Ishikawa (cell line): ENCODE results near the gene MT3.

Source experiments
- CEBPB ChIP-seq: IDR thresholded peaks from 2 replicates; pipeline ENCODE4 v1.6.1; 2012
- CREB1 ChIP-seq: IDR thresholded peaks from 2 replicates; pipeline ENCODE4 v1.6.1; 2012; ENCODE audit warnings: low read depth
- EGR1 ChIP-seq: IDR thresholded peaks from 2 replicates; pipeline ENCODE4 v1.6.1; 2012
- EP300 ChIP-seq: IDR thresholded peaks from 2 replicates; pipeline ENCODE4 v1.6.1; 2012; ENCODE audit warnings: borderline replicate concordance
- FOXM1 ChIP-seq: IDR thresholded peaks from 2 replicates; pipeline ENCODE4 v1.6.1; 2012; ENCODE audit warnings: low read depth, borderline replicate concordance
- MAX ChIP-seq: IDR thresholded peaks from 2 replicates; pipeline ENCODE4 v1.6.1; 2012
- NFIC ChIP-seq: IDR thresholded peaks from 2 replicates; pipeline ENCODE4 v1.6.1; 2012
- RAD21 ChIP-seq: IDR thresholded peaks from 2 replicates; pipeline ENCODE4 v1.6.1; 2012; ENCODE audit warnings: low read depth
- REST ChIP-seq: IDR thresholded peaks from 2 replicates; pipeline ENCODE4 v1.6.1; 2012; ENCODE audit warnings: low read depth, mild to moderate bottlenecking
- TAF1 ChIP-seq: IDR thresholded peaks from 2 replicates; pipeline ENCODE4 v1.6.1; 2012; ENCODE audit warnings: low read depth, mild to moderate bottlenecking
- TCF12 ChIP-seq: IDR thresholded peaks from 2 replicates; pipeline ENCODE4 v1.6.1; 2012; ENCODE audit warnings: low read depth
- TEAD4 ChIP-seq: IDR thresholded peaks from 2 replicates; pipeline ENCODE4 v1.6.1; 2012
- USF1 ChIP-seq: IDR thresholded peaks from 2 replicates; pipeline ENCODE4 v1.6.1; 2012
- YY1 ChIP-seq: IDR thresholded peaks from 2 replicates; pipeline ENCODE4 v1.6.1; 2012; ENCODE audit warnings: low read depth
- ZBTB7A ChIP-seq: IDR thresholded peaks from 2 replicates; pipeline ENCODE4 v1.6.1; 2012; ENCODE audit warnings: low read depth

MT3 gene

DNA sequence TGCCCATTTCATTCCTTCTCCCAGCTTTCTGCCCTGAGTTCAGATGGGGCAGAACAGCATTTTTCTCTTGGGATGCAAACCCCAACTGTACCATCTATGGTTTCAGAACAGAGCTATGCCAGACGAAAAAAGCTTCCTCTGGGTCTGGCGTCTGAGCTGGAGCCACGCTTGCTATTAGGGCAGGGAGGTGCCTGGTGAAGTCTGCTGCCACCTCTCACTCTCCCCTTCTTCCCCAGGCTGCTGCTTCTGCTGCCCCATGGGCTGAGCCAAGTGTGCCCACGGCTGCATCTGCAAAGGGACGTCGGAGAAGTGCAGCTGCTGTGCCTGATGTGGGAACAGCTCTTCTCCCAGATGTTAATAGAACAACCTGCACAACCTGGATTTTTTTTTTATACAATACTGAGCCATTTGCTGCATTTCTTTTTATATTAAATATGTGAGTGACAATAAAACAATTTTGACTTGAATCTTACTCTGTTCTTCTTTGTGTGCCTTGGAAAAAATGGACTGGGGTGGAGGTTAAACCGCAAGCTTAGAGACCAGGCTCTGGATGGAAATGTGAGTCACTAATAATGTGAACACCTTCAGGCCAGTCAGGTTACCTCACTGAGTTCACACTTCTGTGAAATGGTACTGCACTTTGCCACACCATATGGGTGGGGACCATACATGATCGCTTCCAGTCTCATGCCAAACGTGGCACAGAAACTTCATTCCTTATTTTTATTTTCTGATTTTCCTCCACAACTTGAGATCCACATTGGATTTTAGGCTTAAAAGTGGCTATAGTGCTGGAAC is 47.5 kb downstream of the MT3 start:
- no peak for TF ChIP-seq NFIC
- no peak for TF ChIP-seq USF1
- TF ChIP-seq TCF12 = no peak
- TF ChIP-seq EGR1 = no peak
- no peak for TF ChIP-seq YY1
- TF ChIP-seq MAX = no peak
- TF ChIP-seq TEAD4 = no peak
- TF ChIP-seq FOXM1 = no peak
- TF ChIP-seq RAD21 = no peak
- no peak for TF ChIP-seq REST
- no peak for TF ChIP-seq TAF1
- no peak for TF ChIP-seq EP300
- TF ChIP-seq CEBPB = no peak
- no peak for TF ChIP-seq CREB1

- no peak for TF ChIP-seq TCF12
- no peak for TF ChIP-seq RAD21
- no peak for TF ChIP-seq TEAD4
- no peak for TF ChIP-seq NFIC
Observed at GRCh38 chr16:56637814-56638750, 48.8 kb downstream of the MT3 start, which contains the start of gene MT1A. TSS of gene MT1A (plus strand) at chr16:56638666. CDS start at chr16:56638739, 73 bp downstream.

GRCh38 chr16:56639045-56639444 is 49.7 kb downstream of the MT3 start:
- no peak for TF ChIP-seq REST
- no peak for TF ChIP-seq ZBTB7A
- TF ChIP-seq FOXM1 = no peak
- TF ChIP-seq EGR1 = no peak
- TF ChIP-seq TCF12 = no peak
- no peak for TF ChIP-seq YY1
- TF ChIP-seq MAX = no peak
- TF ChIP-seq USF1 = no peak
- no peak for TF ChIP-seq TEAD4
- TF ChIP-seq CREB1 = no peak
- TF ChIP-seq EP300 = no peak
- no peak for TF ChIP-seq RAD21

DNA sequence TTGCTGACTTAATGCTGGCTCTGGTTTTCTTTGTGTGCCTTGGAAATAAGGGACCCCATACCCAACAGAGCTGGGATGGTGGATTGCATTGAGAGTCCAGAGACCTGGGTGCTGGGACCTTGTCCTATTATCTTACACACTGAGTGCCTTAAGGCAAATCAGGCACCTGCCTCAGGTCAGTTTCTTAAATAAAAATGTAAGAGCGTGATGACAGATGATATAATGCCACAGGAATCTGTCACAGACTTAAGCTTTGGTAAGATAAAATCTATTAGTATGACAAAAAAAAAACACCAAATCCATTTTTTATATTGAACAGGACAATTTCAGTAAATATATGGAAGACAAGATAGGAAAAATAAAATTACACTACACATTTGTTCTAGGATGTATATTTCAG is 50.7 kb downstream of the MT3 start:
- no peak for TF ChIP-seq EGR1
- TF ChIP-seq RAD21 = no peak
- no peak for TF ChIP-seq YY1
- no peak for TF ChIP-seq ZBTB7A
- TF ChIP-seq NFIC = no peak
- TF ChIP-seq TEAD4 = no peak
- TF ChIP-seq CREB1 = no peak
- no peak for TF ChIP-seq TCF12
- no peak for TF ChIP-seq MAX
- no peak for TF ChIP-seq EP300
- TF ChIP-seq FOXM1 = no peak
- TF ChIP-seq TAF1 = no peak
- TF ChIP-seq USF1 = no peak
- no peak for TF ChIP-seq REST
- TF ChIP-seq CEBPB = no peak
